Measurements from ENCODE around the gene PALB2. TPM values are rescaled to one million over a fixed set of nuclear protein-coding genes. Genes with fewer than 3 reads are reported as not detected.

The PALB2 gene
- total RNA-seq, 1 experiment from 2014 or later, result 40.3 TPM

DNA sequence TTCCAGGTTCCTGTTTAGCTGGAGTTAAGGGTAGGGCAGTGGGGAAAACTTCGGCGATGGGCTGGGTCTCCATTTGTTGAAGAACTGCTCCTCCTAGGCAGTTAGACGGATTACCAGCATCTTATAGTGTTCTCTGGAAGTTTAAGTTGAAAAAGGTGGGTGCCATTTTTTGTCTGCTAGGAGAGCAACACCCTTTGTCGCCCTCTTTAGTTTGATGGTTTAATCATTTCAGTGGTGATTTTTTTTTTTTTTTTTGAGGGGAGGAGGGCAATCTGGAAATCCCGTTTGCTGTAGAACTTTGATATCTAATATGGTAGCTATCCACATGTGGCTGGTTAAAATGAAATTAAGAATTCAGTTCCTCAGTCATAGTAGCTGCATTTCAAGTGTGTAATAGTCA is 79.5 kb downstream of the PALB2 start:
- no peak overlapping the region for H2BK12ac ChIP-seq (ENCODE audit: insufficient read length, low read depth, low read length)
- H3K18ac ChIP-seq (ENCODE audit: insufficient read length, low read depth, low read length), result no peak overlapping the region
- peaks cover 4 to 8% of the 10 kb centered on the region in 2 experiments; a peak in 3 of 4 replicates for H3K4me1 Mint-ChIP-seq
- H3K9me3 Mint-ChIP-seq, result no peaks in the 10 kb centered on the region
- H2BK5ac ChIP-seq (ENCODE audit: insufficient read length, low read length), result no peak overlapping the region
- no peak for TF ChIP-seq CTCF (conservative IDR thresholded peaks at IDR 0.05)
- H3K23ac ChIP-seq (ENCODE audit: insufficient read length, low read depth, low read length), result no peak overlapping the region
- H2BK15ac ChIP-seq (ENCODE audit: low read depth, low read length), result no peak overlapping the region
- no peak overlapping the region for H3K4ac ChIP-seq (ENCODE audit: low read depth, low read length)
- no peak overlapping the region for H2BK20ac ChIP-seq (ENCODE audit: low read depth, low read length, poor library complexity, severe bottlenecking)
- H4K20me1 ChIP-seq (ENCODE audit: control insufficient read depth, insufficient read depth, insufficient read length), result no peaks in the 10 kb centered on the region
- H3K56ac ChIP-seq (ENCODE audit: insufficient read length, low read depth, low read length), result no peak overlapping the region
- H3K27me3 Mint-ChIP-seq (ENCODE audit: low read depth), result no peaks in the 10 kb centered on the region
- DNase-seq, result no peak
- 0 out of 7 replicates have a peak overlapping the region, but pooled peaks of 1 of the 3 experiments have one; percentile 49 for H3K27ac Mint-ChIP-seq
- no peak overlapping the region for H3K14ac ChIP-seq (ENCODE audit: insufficient read depth, low read length)
- peaks cover 45 to 79% (median 68%) of the 10 kb centered on the region in 3 experiments for H3K36me3 Mint-ChIP-seq (ENCODE audit: insufficient read depth in 1 of 3, low read depth in 3 of 3)
- H2BK120ac ChIP-seq (ENCODE audit: low read depth, low read length, poor library complexity, severe bottlenecking), result no peak overlapping the region
- no peaks in the 10 kb centered on the region for H3K9me3 ChIP-seq (ENCODE audit: control insufficient read depth, low read depth, low read length)
- H2AFZ ChIP-seq (ENCODE audit: low read length), result no peak overlapping the region
- no peak overlapping the region for H4K5ac ChIP-seq (ENCODE audit: insufficient read length, low read depth, low read length)
- H4K8ac ChIP-seq (replicated peaks; ENCODE audit: insufficient read length, low read depth, low read length), result no peak overlapping the region
- no peaks in the 10 kb centered on the region; the same call in 1 of the 2 replicates for H3K4me1 ChIP-seq (ENCODE audit: insufficient read depth, low read length)
- H3K79me2 ChIP-seq (ENCODE audit: insufficient read depth, low read length), result peaks cover 10% of the 10 kb centered on the region; the same call in 1 of the 2 replicates
- H3K9ac ChIP-seq (ENCODE audit: extremely low read depth, insufficient read length, low read length), result no peak overlapping the region
- H3K79me1 ChIP-seq (ENCODE audit: insufficient read depth, low read depth, low read length, poor library complexity, severe bottlenecking), result no peaks in the 10 kb centered on the region
- no peak overlapping the region for H3K4me3 Mint-ChIP-seq
- no peak overlapping the region for H2AK5ac ChIP-seq (ENCODE audit: insufficient read length, low read length)
- H4K91ac ChIP-seq (ENCODE audit: insufficient read length, low read depth, low read length), result no peak overlapping the region
- no peak overlapping the region for H3K27ac ChIP-seq (ENCODE audit: insufficient read length, low read depth, low read length)
- H3K23me2 ChIP-seq (ENCODE audit: insufficient read length, low read depth, low read length, poor library complexity, severe bottlenecking), result peaks cover 6% of the 10 kb centered on the region
- no peak overlapping the region for H3K4me2 ChIP-seq (ENCODE audit: insufficient read depth, insufficient read length, low read length)
- H3K27me3 ChIP-seq (ENCODE audit: insufficient read depth, low read length), result no peaks in the 10 kb centered on the region
- H3T11ph ChIP-seq (ENCODE audit: low read length), result no peak overlapping the region
- WGBS (ENCODE audit: extremely low coverage, insufficient read length, low lambda C conversion rate), result no CpG with 5 or more reads among the region's 5 CpGs
